SKM-1 treated with dmso at 0.1 percent for 144 hours (cell line): ENCODE measurements around the gene BAIAP2L1.
A peak's percentile ranks its signal among the peaks of the same experiment; 100 is the strongest.
"Not testable (repeated sequence)": the region's sequence is repeated elsewhere in the genome, so short reads cannot be mapped to it uniquely, and the experiment has no call there.

Experiments used
- DNase-seq: peaks from one replicate; lab custom pipeline; 2025; ENCODE audit not compliant: unreplicated experiment; lab: John Stamatoyannopoulos, UW

BAIAP2L1 gene

DNA sequence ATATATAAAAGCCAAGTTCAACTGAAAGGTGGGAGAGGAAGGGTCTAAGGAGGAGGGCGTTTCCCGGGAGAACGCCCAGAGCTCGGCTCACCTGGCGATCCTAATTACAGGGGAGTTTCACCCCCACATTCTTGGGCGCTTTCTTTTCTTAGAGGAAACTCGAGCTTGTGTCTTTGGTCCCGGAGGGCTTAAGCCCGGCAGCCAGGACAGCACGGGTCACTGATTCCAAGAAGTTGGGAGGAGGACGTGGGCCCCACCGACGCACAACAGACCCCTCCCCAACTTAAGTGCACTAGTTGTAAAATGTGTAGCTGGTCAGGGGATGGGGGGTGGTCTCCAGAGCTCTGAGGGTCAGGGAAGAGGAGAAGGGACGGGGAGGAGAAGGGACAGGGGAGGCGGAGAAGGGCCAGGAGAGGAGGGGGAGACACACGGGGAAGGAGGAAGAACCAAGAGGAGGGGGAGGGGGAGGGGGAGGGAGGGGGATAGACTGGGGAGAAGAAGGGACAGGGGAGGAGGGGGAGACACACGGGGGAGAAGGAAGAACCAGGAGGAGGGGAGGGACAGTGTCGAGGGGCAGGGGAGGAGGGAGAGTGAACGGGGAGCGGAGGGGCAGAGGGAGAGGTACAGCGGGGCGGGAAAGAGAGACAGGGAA, 874 bp downstream of the BAIAP2L1 start:
- peak; percentile 28 for DNase-seq

DNA sequence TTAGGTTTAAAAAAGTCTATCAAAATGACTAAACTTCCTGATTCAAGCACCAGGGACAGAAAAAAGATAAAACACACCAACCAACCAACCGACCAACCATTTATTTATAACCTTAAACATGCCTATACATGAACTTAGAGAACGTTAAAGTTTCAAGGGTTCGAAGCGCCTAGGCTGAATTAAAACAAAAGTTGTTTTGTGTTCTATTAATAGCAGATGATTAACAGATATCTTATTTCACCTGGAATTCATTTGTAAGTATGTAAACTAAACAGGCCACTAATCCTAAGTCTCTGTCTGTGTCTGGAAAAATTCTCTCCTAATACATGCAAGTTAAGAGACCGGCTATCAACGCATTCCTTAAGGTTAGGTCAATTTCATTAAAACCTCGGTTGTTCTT, 1.4 kb downstream of the BAIAP2L1 start:
- DNase-seq = no peak

DNA sequence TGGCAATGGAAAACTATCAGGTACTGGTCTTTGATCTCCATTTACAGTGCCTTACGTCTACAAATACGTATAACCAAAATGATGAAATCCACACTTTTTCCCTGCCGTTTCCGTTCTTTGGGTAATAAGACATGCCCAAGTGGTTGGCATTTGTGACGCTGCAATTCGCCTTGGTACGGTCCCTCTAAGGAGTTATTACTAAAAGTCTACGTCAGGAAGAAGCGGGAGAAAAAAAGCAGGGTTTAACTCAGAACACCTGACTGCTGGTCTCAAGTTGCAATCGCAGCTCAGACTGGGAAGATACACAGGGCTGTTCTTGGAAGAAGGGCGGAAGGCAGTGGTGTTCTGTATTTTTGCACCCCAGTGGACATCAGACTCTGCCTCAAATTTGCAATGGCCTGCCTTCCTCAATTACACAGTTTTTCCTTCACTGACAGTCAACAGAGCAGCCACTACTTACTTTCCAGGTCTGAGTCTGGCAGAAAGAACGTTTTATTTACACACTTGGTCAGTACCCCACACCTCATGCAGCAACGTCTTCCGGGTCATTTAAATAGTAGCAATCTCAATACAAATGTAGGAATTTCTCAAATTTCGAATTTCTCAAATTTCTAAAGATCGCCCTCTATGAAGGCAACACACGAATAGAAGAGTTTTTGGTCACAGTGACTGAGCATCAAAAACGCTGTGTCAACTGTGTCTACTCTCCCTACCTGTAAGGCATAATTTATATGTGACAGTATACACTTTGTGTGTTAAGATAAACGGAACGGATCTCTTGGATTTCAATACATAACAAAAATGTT, 2.1 kb downstream of the BAIAP2L1 start:
- DNase-seq = no peak

DNA sequence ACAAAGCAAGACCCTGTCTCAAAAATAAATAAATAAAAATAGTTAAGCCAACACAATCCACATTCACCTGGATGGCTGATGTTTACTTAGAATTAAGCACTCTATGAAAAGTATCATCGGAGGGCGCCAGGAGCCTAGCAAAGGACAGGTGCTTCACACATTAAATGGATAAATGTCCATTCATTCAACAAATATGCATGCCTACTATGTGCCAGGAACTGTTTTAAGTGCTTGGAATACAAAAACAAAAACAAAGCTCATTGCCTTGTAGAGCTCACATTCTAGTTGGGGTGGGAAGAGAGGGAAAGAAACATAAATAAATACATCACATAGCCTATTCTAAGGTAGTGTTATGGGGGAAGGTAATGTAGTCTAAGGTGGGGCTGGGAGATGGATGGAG, 4.1 kb downstream of the BAIAP2L1 start:
- no peak for DNase-seq

DNA sequence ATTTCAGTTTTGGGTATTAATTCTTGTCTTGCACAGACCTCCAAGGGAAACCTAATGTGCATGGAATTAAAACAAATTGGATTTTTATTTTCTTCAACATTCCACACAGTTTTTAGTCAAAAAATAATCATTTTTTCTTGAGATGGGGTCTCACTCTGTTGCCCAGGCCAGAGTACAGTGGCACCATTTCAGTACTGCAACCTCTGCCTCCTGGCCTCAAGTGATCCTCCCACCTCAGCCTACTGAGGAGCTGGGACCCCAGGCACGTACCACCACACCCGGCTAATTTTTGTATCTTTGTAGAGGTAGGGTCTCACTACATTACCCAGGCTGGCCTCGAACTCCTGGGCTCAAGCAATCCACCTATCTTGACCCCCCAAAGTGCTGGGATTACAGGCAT, 4.9 kb downstream of the BAIAP2L1 start:
- no peak for DNase-seq

DNA sequence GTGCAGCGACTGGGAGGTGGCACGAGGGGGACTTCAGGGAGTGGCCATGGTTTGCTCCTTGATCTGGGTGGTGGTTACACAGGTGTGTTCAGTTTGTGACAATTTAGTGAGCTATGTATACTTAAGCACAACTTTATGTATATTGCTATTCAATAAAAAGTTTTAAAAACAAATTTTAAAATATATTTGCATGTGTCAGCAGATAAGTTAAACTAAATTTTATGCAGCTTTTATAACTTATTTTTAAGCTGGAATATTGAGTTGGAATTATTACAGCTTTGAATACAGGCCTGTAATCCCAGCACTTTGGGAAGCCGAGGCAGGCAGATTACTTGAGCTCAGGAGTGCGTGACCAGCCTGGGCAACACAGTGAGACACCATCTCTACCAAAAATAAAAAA, 5.4 kb downstream of the BAIAP2L1 start:
- no peak for DNase-seq

DNA sequence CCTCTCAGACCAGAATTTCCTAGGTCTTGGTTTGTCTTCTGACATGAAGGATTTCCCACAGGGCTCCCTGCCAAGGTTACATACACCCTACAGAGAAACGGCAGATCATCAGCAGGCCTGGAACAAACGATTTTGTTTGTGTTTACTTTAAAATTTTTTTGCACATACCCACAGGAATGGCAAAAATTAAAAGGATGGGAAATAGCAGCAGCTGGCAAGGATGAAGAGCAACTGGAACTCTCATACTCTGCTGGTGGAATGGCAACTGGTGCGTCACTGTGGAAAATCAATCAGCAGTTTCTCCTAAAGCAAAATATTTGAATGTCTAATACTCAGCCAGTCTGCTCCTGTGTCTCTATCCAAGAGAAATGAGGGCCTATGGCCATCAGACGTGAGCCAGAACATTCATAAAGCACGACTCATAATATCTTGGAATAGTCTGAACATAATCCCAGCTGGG, 6.5 kb downstream of the BAIAP2L1 start:
- no peak for DNase-seq

DNA sequence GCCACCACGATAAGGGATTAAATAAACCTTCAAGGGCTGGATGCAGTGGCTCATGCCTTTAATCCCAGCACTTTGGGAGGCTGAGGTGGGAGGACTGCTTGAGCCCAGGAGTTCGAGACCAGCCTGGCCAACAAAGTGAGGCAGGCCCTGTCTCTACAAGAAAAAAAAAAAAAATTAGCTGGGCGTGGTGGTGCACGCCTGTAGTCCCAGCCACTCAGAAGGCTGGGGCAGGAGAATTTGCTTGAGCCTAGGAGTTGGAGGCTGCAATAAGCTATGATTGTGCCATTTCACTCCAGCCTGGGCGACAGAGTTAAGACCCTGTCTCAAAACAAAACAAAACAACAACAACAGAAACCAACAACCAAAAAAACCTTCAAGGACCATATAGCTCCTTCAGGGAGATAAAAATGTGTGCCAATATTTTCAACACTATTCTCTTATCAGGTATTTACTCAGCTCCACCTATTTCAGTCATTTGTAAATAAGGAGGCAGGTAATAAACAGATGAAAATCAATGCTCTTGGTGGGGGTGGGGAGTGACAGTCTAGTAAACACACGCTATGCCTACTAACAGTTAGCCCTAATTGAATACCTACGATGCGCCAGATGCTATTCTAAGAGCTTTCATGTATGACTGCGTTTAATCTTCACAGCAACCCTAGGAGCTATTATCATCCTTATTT, 13.2 kb downstream of the BAIAP2L1 start:
- DNase-seq = no peak

DNA sequence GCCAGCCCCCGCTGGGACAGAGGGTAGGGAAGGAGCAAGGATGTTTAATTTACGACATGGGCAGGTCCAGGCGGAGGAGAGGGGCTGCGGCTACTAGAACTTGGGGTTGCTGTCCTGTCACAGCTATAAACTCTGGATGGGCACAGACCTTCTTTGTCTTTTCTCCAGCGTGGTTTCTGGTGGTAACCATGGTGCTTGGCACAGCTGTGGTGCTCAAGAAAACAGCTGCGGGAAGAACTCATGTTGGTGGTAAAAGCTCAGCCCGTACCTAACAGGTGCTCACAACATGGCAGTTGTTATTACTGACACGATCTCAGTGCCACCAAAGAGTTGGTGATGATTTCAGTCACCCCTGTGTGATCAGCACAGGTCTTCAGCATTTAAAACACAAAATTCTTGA, 13.8 kb downstream of the BAIAP2L1 start:
- DNase-seq = no peak

DNA sequence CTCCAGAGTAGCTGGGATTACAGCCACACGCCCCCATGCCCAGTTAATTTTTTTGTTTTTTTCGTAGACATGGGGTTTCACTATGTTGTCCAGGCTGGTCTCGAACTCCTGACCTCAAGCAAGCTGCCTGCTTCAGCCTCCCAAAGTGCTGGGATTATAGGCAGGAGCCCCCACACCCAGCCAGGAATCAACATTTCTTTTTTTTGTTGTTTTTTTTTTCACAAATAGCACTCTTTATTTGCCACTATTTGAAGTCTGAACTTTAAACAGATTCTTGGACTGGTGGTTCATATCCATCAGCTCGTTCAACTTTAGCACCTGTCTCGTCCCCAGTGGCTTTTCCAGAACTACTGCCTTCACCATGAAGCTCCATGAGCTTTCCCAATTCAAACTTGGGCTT, 15.4 kb downstream of the BAIAP2L1 start:
- DNase-seq = not testable (repeated sequence)

DNA sequence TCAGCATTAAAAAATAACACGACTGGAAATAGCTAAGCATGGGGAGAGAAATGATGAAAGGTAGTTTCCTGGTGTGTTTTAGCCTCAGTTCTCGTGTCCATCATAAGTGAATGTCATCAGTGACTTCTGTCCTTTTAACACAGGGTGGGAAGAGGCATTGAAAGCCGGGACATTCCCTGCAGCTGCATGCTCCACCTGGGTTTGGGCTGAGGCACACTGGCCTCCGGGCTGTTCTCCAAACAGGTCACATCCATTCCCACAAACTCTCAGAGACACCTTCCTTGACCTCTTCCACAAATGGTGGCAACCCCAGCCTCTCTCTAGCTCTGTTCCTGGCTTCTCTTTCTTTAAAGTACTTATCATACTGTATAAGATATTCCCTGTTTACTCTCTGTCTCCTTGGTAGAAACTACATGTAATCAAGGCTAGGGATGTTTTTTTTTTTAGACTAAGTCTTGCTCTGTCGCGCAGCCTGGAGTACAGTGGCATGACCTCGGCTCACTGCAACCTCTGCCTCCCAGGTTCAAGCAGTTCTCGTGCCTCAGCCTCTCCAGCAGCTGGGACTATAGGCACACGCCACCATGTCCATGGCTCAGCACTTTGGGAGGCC, 22.6 kb downstream of the BAIAP2L1 start:
- DNase-seq = no peak

DNA sequence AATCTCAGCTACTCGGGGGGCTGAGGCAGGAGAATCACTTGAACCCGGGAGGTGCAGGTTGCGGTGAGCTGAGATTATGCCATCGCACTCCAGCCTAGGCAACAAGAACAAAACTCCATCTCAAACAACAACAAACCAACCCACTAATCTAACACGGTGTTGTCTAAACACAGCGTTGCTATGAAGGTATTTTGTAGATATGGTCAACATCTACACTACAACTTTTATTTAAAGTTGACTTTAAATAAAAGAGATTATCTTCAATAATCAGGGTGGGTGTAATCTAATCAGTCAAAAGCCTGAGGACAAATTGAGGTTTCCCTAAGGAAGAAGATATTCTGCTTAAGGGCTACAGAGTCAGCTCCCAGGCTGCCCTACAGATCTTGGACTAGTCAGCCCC, 24.2 kb downstream of the BAIAP2L1 start:
- no peak for DNase-seq

DNA sequence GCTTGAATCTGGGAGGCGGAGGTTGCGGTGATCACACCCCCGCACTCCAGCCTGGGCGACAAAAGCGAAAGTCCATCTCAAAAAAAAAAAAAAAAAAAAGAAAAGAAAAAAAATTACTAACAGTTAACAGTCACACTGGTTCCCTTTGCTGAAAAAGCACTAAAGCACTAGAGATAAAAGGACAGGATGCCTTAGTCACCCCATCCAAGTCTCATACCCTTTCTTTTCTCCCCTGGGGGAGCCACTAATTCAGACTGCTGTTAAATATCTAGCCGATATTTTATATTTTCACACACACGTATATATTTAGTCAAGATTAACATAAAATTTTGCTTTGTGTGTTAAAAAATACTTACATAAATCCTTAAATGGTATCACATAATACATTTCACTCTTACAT, 25.2 kb downstream of the BAIAP2L1 start:
- no peak for DNase-seq

DNA sequence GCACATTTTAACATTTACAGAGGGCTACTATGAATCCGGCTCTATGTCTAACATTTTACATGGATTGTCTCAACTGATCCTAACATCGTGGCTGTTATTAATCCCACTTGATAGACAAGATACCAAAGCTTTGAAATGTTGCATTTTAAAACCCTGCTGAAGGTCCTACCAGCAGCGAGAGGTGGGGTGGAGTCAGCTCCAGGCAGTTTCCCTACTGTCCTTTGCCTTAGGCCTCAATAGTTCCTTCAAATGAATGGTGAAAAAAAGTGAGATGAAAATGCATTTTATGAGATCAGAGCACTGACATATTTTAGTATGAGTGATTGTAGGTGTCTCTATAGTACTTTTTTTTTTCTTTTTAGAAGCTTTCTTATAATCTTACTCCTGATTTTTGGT, 26.6 kb downstream of the BAIAP2L1 start:
- no peak for DNase-seq

DNA sequence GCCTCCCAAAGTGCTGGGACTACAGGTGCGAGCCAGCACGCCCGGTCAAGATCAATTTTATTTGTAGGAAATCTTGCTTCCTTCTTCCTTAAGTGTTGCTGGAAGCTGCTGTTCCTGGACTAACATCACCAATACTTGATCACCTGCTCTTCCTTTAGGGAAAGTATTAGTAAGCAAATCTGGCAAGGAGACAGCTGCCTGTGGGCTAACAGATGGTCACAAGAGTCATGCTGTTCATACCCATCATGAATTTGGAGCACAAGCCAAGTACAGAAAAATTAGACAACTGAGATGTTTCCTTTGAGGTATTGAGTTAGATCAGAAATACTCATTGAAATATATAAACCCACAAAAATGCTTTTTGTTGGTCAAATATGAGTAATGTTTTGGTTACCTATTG, 27.9 kb downstream of the BAIAP2L1 start:
- DNase-seq = no peak

DNA sequence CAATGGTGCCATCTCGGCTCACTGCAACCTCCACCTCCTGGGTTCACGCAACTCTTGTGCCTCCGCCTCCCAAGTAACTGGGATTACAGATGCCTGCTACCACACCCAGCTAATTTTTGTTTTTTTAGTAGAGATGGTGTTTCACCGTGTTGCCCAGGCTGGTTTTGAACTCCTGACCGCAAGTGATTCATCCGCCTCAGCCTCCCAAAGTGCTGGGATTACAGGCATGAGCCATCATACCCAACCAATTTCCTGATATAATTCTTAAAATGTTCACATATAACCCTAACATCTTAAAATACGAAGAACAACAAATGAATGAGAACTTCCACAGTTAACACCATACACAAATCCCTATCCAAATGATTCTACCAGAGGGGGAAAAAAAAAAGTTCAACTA, 31.2 kb downstream of the BAIAP2L1 start:
- DNase-seq = no peak

DNA sequence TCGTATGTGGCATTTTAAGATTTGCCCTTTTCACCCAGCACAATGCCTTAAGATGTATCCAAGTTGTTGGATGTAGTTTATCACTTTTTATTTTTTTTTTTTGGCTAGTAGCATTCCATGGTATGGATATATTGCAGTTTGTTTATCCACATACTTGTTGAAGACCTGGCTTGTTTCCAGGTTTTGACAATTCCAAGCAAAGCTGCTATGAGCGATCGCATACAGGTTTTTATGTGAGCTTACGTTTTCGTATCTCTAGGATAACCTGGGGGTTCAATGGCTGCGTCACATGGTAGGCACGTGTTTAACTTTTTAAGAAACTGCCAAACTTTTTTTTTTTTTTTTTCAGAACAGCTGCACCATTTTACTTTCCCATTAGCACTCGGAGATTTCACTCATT, 32.2 kb downstream of the BAIAP2L1 start:
- no peak for DNase-seq

DNA sequence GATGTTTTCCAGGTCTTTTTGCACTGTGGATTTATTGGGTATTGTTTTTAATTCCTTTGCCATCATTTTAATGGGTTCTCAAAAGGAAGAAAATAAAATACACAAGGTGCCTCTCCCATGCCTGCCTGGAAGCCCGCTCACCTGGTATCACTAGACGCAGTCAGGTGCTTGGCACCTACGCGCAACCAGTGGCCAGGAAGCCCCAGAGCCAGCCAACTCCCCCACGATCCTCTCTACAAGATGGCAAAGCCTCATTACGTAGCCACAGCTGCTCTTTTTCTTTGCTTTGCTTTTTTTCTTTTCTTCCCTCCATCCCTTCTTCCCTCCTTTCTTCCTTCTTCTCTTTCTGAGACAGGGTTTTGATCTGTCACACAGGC, 34.3 kb downstream of the BAIAP2L1 start:
- no peak for DNase-seq

DNA sequence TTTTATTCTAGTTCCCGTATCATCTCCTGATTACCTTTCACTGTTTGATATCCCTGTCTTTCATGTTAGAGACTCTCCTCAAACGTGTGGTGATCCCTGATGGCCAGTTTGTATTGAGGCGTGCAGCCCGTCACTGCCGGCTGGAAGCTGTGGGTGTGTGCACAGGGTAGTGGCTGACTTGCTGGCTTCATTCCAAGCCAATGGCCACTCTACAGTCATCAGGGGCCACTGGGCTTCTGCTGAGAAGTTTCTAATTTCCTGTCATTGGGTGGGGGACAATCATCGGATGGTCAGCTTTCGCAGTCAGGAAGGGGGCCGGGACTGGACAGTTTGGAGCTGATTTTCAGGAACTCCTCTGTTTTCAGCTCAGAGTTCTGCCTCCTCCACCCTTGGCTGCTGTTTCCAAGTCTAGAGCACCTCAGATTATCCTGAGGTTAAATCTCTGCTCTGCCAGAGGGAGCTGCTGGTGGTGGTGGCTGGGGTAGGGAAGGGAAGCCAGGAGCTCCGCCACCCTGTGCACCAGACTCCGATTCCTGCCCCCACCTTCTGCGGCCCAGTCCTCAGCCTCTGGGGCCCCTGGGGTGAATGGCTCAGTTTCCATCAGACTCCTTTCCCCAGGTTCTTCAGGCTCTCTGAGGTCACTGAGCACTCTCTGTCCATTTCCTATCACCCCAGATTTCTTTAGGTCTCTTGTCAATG, 34.9 kb downstream of the BAIAP2L1 start:
- DNase-seq = no peak

DNA sequence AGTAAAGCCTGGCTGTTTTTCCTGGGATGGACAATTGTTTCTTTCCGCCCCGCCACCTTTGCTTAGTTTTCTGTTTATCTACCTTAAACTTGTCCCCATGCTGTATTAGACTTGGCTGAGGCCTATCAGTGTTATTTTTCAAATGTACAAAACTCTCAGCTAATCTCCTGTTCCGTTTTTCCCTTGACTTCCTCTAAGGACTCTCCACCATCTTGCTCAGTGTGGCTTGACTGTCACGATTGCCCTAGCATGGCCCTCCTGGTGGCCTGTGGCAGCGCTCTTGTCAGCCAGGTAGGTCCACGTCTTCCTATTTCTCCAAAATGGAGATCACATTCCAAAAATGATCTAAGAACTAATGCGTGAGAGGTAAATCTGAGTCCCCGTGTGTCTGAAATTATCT, 36.7 kb downstream of the BAIAP2L1 start:
- DNase-seq = no peak

DNA sequence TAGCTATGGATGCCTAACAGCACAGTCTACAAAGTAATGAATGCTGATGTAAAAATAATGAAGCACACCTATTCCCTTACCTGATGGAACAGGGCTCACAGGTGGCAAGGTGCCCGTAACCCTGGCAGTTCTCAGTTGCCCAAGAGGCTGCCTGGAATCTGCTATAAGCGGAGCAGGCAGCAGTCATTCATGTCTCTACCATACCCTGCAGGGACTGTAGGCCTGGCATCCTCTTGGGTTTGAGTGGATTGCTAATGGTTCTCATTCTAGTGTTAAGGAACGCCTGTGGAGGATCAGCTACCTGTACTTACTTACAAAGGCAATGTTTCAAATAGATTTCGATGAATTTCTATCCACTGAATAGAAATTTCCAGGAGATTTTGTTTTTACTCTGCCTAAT, 38.4 kb downstream of the BAIAP2L1 start:
- no peak for DNase-seq
